DMS114 treated with DMSO at 0.1 percent for 48 hours (cell line): ENCODE results near the gene ALK.

ENCODE experiments used
- DNase-seq: peaks from one replicate; lab custom pipeline; 2025; ENCODE audit not compliant: unreplicated experiment; lab: John Stamatoyannopoulos, UW

Gene ALK

DNA sequence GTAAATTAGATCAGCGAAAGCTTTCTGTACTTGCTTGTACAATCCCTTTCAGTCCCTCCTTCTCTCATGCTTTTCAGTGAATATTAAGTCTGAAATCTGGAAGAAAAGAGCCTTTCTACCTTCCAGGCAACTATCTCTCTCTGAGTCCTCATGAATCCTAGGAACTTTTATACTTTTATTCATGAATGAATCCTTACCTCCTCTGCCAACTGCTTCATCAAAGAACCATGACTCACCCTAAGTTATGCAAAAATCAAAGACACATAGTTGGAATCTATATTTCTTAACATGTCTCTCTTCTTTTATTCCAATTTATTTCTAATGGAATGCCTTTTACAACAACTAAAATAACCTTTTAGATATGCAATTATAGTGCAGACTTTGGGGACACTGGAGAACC, 412.0 kb downstream of the ALK start:
- DNase-seq: no peak

- no peak for DNase-seq
These were observed 416.6 kb downstream of the ALK start for GRCh38 chr2:29504746-29505145.

- DNase-seq: no peak
These were observed 418.9 kb downstream of the ALK start for GRCh38 chr2:29502460-29502911.

DNA sequence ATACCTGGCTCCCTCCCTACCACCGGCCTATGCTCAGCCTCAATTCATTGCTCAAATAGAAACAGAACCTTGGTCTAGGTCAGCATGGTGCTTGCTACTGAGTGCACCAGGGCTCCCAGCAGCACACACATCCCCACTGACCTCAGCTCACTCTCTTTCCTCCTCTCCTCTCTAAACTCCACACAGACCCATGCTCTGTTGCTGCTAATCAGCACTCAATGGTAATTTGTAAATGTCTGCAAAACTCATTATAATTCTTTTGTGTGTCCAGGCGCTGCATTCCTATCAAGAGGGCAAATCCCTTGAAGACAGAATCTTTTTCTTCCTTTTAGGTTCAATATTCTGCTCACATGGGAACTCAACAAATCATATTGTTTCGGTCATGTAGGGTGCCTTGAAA, 424.0 kb downstream of the ALK start:
- DNase-seq: no peak

DNA sequence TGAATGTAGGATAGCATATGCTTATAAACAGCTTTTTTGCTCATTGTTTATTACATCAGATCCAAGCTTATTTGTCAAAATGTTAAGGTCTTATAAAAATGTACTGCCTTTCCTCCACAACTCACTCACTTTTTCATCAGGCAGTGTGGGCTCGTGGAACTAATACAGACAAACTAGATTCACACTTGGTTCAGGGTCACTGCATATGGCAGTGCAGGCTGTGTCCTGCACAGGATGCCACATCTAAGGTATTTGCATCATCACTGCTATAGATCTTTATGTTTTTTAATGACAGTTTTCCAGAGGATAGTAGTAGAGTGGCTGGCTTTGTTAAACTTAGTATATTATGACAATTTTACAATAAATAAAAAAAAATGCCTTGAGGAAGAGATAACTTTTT, 425.2 kb downstream of the ALK start:
- no peak for DNase-seq

DNA sequence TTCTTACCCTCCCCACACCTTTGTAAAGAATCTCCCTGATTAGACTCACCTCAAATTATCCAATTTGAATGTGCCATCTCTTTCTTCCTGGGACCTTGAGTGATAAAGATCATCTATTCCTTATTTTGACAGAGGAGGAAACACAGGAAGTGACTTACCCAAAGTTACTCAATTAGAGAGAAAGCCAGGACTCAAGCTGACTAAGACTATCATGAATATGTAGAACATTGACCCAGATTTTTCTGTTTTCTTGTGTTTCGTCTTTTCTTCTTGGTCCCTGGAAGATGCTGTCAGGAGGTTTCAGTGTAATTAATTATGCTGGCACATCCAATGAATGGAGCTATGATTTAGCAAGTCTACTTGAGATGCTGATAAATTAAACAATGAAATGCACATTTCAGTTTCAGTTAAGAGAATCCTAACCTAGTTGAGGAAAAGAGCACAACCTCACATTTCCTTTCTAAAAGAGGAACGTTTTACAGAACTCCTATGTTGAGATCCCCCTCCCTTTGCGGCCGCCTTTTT, 425.8 kb downstream of the ALK start:
- DNase-seq: no peak

DNA sequence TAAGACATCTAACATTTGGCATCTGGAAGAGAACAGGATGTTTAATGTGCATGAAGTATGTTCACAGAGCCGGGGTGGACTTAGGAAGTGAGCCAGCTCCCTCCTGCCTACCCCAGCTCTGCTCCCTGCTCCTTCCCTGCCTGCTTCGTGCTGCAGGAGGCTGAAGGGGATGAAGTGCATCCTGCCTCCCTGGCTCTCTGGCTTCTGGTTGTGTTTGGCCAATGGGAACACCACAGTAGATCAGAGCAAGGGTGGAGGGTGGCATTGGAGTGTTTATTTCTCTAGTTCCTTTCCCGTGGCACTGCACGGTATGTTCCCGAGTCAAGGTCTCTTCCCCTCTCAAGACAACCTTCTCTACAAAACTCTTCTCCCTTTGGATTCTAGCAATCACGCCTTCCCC, 426.3 kb downstream of the ALK start:
- DNase-seq: no peak

GRCh38 chr2:29492701-29493100, 428.7 kb downstream of the ALK start:
- no peak for DNase-seq

DNA sequence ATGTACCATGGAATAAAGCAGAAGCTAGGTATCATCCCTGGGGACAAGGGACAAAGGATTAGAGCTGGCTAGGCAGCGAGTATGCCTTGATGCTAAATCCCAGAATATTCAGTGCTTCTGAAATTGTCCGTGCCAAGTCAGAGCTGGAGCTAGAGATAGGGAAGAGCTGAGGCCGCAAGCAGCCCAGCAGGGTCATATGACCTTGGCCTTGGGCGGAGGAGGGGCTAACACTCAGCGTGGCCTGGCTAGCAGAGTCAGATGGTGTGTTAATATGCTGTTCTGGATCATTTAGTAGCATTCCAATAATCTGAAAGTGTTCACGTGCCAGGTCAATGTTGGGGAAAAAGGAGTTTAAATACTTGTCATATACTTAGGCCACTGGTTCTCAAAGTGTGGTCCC, 431.3 kb downstream of the ALK start:
- DNase-seq: no peak

DNA sequence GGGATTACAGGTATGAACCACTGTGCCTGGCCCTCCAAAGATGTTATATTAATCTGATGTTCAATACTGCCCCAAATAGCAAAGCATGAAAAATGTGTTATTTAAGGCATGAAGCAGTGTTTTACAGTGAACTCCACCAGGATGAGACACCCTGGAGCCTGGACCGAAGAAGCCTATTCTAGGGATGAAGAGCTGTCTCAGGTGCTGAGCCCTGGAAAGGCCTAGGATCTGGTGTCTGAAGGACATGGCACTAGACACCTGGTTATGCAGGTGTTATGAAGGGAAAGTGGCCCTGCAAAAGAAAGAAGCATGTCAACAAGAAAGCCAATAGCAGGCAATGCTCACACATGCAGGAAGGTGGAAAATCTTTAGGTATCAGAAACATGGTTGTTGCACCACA, 431.8 kb downstream of the ALK start:
- DNase-seq: no peak

DNA sequence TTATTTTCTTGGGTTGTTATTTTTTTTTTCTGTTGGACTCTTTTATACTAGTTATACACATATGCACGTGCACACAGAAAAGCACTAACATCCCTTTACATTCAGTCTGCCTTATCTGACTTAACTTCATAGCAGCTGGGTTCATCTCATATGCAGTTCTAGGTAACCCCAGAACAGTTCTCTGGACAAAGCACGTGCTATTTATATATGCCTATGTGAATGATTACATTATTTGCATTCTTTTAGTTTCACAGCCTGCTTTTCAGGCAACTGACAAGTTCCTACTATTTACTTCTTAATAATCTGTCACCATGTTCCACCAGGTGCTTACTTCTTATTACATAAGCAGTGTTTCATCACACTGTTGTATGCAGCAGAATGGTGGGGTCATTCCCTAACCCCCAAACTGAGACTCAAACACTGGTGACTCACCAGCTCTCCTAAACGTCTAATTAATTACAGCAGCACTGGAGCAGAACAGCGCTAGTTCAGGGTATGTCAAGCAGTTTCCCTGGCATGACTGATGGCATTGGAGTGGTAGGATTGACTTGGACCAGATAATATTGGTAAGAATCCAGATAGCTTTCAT, 433.3 kb downstream of the ALK start:
- DNase-seq: no peak

- no peak for DNase-seq
These were observed 435.8 kb downstream of the ALK start for GRCh38 chr2:29485631-29486030.

GRCh38 chr2:29485117-29485516, 436.3 kb downstream of the ALK start:
- no peak for DNase-seq

GRCh38 chr2:29482867-29483266, 438.5 kb downstream of the ALK start:
- no peak for DNase-seq

GRCh38 chr2:29482348-29482747, 439.0 kb downstream of the ALK start:
- DNase-seq: no peak

DNA sequence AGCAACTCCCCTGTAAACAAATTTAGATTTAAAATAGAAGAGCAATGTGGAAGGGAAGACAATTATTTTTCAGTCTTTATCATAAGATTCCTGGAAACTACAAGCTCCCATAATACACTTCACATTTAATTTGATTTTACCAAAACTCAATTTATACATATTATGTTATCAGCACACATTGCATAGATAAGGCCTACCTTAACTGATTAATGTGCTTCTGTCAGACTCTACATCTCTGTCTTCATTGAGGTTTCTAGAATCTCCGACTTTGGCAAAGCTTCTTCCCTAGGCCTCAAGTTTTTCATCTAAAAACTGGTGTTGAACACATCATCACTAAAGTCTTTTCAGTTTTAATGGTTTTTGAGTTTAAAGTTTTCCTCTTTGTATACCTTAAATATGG, 440.1 kb downstream of the ALK start:
- no peak for DNase-seq

GRCh38 chr2:29480426-29480825, 441.0 kb downstream of the ALK start:
- DNase-seq: no peak

GRCh38 chr2:29479401-29479800, 442.0 kb downstream of the ALK start:
- no peak for DNase-seq

- no peak for DNase-seq
These were observed 442.7 kb downstream of the ALK start for GRCh38 chr2:29478641-29479040.

DNA sequence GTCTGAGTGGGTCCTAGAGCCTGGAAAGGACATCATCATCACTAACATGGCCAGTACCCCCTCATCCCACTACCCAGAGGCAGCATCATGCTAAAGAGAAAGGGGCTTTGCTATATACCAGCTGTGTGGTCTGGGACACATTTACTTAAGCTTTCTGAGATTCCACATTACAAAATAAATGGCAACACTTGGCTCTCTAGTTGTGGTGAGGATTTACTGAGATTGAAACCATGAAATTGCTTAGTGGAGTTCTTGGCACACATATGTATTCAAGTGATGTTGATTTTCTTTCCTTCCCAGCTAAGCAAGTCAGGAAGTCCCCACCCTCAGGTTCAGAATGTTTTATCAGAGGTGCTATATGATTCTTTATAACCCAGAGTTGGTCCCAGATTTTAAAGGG, 444.2 kb downstream of the ALK start:
- DNase-seq: no peak

- no peak for DNase-seq
These were observed 445.9 kb downstream of the ALK start for GRCh38 chr2:29475499-29475898.

DNA sequence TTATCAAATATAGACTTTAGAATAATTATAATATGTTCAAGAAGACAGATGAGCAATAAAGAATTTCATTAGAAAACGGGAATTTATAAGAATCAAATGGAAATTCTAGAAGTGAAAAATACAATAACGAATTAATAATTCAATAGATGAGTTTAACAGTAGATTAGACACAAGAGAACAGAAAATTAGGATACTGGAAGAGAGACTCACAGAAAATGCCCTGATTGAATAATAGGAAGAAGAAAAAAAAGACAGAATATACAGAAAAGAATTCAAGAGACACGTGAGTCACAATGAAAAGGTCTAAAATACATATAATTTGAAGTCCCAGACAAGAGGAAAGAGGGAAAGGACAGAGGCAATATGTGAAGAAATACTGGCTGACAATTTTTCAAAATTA, 451.4 kb downstream of the ALK start:
- no peak for DNase-seq

- no peak for DNase-seq
These were observed 451.9 kb downstream of the ALK start for GRCh38 chr2:29469516-29469915.
